Testis (tissue), 3 donors: ENCODE results near the gene RPTOR. TPM values are rescaled to one million over a fixed set of nuclear protein-coding genes. Genes with fewer than 3 reads are reported as not detected.

Experiments
- DNase-seq: peaks from one replicate; pipeline ENCODE4 v3.0.0-alpha.2; 2019
- H3K27ac ChIP-seq, 2 donors: fragments of 200-600 bp; sonication (generic); one replicate each; pipeline ENCODE4 v1.5.1; 2019
- H3K27me3 ChIP-seq: fragments of 200-600 bp; sonication (generic); one replicate; pipeline ENCODE4 v1.5.1; 2019
- H3K36me3 ChIP-seq: fragments of 200-600 bp; sonication (generic); one replicate; pipeline ENCODE4 v1.5.1; 2017; ENCODE audit warnings: low read depth; ENCODE audit errors: missing control alignments
- H3K4me1 ChIP-seq: fragments of 200-600 bp; sonication (generic); one replicate; pipeline ENCODE4 v1.5.1; 2019
- H3K4me3 ChIP-seq, 2 donors: fragments of 200-600 bp; sonication (generic); one replicate each; pipeline ENCODE4 v1.5.1; 2017 to 2019
- H3K9me3 ChIP-seq: fragments of 200-600 bp; sonication (generic); one replicate; pipeline ENCODE4 v1.5.1; 2017
- POLR2A ChIP-seq: fragments of 450-650 bp; IDR thresholded peaks from one replicate; pipeline ENCODE4 v1.6.1; 2017; ENCODE audit warnings: antibody characterized with exemption, mild to moderate bottlenecking, moderate library complexity
- WGBS, 2 donors: methylation state at CpG; one replicate each; pipeline ENCODE4 v1.1.5; 2018; 5-methylcytosine and 5-hydroxymethylcytosine counted together
- intact Hi-C: fragments of 100-400 bp; cut with DNase I; formaldehyde crosslinking; loops from one replicate; pipeline ENCODE4 v1.15.1; 2023; ENCODE audit warnings: low total_unique reads
- polyA plus RNA-seq: library from polyadenylated mRNA; stranded (reverse); fragments of 350-450 nt; fragmentation: Illumina TruSeq; extraction: RNeasy Lipid Tissue Mini Kit (QIAGEN cat#74804); gene quantifications from one replicate; pipeline ENCODE4 v1.2.3, GENCODE V29; 2014; ENCODE audit warnings: low read depth, low replicate concordance; ENCODE audit not compliant: insufficient read depth
- total RNA-seq, 2 donors: library from RNA; depleted of rRNA; stranded (reverse); fragments of >200 nt; gene quantifications; one replicate each; pipeline ENCODE4 v1.2.3, GENCODE V29; 2016
- TF ChIP-seq, protein P1 (sequence below), 3 experiments: fragments of 450-650 bp in 2 of 3; fragments of 200-600 bp in 1 of 3; sonication (generic) in 1 of 3; IDR thresholded peaks; one replicate each; pipeline ENCODE4 v1.5.1; 2016 to 2019; ENCODE audit warnings: antibody characterized with exemption in 3 of 3, mild to moderate bottlenecking in 2 of 3, moderate library complexity in 1 of 3

The RPTOR gene
- total and polyA plus RNA-seq, 3 donors from 2014 or later: 21.8 to 68.3 (median 56.6) TPM

DNA sequence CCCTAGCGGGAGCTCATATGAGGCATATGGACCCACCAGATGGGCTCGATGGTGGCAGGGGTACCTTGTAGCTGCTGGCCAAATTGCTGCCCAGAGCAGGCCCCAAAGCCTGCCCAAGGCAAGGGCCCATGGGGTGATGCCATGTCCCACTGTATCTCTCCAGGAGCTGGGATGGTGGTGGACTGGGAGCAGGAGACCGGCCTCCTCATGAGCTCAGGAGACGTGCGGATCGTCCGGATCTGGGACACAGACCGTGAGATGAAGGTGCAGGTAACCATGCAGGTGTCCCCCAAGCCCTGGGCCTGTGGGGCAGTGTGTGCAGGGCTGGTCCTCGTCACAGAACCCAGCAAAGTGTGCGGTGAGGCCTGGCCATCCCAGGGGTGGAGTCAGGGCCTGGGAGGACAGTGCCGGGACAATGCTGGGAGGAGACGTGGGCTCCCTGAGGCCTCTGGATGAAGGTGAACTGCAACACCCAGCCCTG, 412.9 kb downstream of the RPTOR start:
- intact Hi-C loops: no loop called here
- no peak for DNase-seq
- TF ChIP-seq, protein P1, sequence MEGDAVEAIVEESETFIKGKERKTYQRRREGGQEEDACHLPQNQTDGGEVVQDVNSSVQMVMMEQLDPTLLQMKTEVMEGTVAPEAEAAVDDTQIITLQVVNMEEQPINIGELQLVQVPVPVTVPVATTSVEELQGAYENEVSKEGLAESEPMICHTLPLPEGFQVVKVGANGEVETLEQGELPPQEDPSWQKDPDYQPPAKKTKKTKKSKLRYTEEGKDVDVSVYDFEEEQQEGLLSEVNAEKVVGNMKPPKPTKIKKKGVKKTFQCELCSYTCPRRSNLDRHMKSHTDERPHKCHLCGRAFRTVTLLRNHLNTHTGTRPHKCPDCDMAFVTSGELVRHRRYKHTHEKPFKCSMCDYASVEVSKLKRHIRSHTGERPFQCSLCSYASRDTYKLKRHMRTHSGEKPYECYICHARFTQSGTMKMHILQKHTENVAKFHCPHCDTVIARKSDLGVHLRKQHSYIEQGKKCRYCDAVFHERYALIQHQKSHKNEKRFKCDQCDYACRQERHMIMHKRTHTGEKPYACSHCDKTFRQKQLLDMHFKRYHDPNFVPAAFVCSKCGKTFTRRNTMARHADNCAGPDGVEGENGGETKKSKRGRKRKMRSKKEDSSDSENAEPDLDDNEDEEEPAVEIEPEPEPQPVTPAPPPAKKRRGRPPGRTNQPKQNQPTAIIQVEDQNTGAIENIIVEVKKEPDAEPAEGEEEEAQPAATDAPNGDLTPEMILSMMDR (IDR thresholded peaks at IDR 0.05): no peak
- TF ChIP-seq POLR2A: no peak
- peaks cover 15% of the 10 kb centered on the region for H3K4me1 ChIP-seq
- no peaks in the 10 kb centered on the region for H3K36me3 ChIP-seq
- no peak overlapping the region for H3K27ac ChIP-seq
- H3K27me3 ChIP-seq: no peaks in the 10 kb centered on the region
- WGBS, 2 donors: 93 to 96% methylated on average over 11 to 12 of the region's 12 CpGs
- no peak overlapping the region for H3K4me3 ChIP-seq
- H3K9me3 ChIP-seq: no peaks in the 10 kb centered on the region

DNA sequence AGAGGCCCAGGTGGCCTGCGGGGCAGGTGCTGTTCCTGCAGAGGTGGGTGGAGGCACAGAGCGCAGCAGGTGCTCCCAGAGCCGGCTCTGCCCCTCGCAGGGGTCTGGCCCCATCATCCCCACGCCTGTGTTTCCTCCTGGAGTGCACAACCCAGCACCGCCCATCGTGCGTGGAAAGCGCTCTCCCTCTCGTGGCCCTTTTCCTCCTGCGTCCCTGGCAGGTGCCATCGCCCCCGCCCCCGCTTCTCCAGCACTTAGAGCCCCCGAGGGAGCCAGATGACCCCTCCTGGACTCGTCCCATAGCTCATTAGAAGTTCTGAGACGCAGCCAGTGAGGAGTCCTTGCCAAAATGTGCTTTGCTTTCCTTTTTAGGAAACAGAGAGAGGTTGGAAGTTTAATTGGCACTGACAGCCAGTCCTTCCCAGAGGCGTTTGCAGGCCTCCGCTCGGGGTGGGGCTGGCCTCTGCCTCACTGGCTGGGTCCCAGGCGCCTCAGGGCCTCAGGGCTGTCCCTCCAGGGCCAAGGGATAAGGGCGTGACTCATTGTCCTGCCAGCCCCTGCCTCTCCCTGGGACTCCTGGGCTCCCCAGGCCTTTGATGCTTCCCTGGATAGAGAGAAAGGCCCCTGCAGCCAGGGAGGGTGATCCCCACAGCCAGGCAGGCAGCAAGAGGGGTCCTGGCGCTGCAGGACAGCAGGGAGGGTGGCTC, 414.8 kb downstream of the RPTOR start:
- intact Hi-C loops: loop anchor here (10.0 kb wide), 1 partner anchor 95 kb away; no protein-coding TSS in a partner anchor
- H3K27ac ChIP-seq: peak overlapping the region in 1 of 2 donors; percentile 11

DNA sequence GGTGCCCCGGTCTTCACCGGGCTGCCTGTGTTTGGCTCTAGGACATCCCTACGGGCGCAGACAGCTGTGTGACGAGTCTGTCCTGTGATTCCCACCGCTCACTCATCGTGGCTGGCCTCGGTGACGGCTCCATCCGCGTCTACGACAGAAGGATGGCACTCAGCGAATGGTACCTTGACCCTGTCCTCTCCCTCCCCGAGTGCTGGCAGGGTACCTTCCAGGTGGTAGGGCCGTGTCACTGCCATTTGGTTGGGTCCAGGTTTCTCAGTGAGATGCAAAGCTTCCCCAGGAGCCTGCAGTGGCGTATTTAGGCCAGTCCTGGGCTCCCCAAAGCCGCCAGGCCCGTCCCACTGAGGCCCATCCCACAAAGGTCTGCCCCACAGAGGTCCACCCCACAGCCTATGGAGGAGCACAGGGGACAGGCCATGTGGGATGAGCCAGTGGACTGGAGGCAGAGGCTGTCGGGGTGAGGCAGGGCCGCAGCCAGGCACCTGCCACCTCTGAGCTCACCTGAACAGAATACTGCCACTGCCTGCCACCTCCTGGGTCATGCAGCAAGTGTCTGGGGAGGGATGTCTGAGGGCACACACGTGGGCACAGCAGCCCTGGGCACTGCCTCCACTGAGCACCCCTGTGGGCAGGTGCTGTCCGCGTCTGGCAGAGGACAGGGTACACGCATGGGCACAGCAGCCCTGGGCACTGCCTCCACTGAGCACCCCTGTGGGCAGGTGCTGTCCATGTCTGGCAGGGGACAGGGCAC, 415.6 kb downstream of the RPTOR start:
- Histone ChIP-seq H3K4me3 (no peak overlapping the region), H3K27ac (no peak overlapping the region), H3K36me3 (no peaks in the 10 kb centered on the region), H3K4me1 (peaks cover 15% of the 10 kb centered on the region), H3K27me3 (no peaks in the 10 kb centered on the region), H3K9me3 (no peaks in the 10 kb centered on the region)
- intact Hi-C loops: loop anchor here (10.0 kb wide), 1 partner anchor 95 kb away; no protein-coding TSS in a partner anchor
- 87 to 88% methylated on average over 12 to 24 of the region's 24 CpGs for whole genome bisulfite sequencing, 2 donors
- DNase-seq: no peak
- TF ChIP-seq POLR2A: no peak
- TF ChIP-seq, protein P1 (IDR thresholded peaks at IDR 0.05): no peak

More for the DNA sequence above, 414.8 kb downstream of the RPTOR start:
- peak; percentile 76 for DNase-seq
- Histone ChIP-seq H3K9me3 (no peaks in the 10 kb centered on the region), H3K4me3 (no peak overlapping the region), H3K36me3 (no peaks in the 10 kb centered on the region), H3K27me3 (no peaks in the 10 kb centered on the region), H3K4me1 (peaks cover 15% of the 10 kb centered on the region)
- 39 to 52% methylated on average over 5 to 23 of the region's 23 CpGs for WGBS, 2 donors
- TF ChIP-seq, protein P1 (IDR thresholded peaks at IDR 0.05): no peak
- no peak for TF ChIP-seq POLR2A

DNA sequence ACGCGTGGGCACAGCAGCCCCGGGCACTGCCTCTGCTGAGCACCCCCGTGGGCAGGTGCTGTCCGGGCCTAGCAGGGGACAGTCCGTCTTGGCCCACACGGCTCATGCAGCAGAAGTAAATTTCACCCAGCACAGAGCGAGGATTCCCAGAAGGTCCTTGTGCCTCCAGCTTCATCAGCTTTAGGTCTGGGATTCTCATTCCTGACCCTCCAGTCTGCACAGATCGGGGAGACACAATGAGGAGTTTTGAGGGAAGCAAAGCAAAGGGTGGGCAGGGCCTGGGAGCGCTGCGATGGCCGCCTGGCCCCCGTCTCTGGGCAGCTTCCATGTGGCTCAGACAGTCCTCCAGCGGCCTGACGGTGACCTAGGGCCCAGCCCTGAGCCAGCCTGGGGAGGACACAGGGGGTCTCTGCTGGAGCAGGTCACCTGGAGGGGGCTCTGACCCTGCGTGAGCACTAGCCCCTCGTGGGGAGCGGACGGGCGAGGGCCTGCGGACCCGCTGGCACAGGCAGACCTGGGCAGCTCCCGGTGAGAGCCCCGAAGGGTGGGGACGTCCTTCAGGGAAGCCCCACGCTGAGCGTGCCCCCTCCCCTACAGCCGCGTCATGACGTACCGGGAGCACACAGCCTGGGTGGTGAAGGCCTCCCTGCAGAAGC, 416.3 kb downstream of the RPTOR start:
- no peak for DNase-seq
- intact Hi-C loops: loop anchor here (10.0 kb wide), 1 partner anchor 96 kb away; no protein-coding TSS in a partner anchor
- Histone ChIP-seq H3K9me3 (no peaks in the 10 kb centered on the region), H3K27me3 (no peaks in the 10 kb centered on the region), H3K4me1 (peaks cover 15% of the 10 kb centered on the region), H3K36me3 (no peaks in the 10 kb centered on the region), H3K4me3 (no peak overlapping the region), H3K27ac (no peak overlapping the region)
- no peak for TF ChIP-seq POLR2A
- TF ChIP-seq, protein P1 (IDR thresholded peaks at IDR 0.05): no peak
- 90 to 93% methylated on average over 13 to 31 of the region's 31 CpGs for WGBS, 2 donors
